ENCODE measurements around the gene WDR48.

Gene WDR48

DNA sequence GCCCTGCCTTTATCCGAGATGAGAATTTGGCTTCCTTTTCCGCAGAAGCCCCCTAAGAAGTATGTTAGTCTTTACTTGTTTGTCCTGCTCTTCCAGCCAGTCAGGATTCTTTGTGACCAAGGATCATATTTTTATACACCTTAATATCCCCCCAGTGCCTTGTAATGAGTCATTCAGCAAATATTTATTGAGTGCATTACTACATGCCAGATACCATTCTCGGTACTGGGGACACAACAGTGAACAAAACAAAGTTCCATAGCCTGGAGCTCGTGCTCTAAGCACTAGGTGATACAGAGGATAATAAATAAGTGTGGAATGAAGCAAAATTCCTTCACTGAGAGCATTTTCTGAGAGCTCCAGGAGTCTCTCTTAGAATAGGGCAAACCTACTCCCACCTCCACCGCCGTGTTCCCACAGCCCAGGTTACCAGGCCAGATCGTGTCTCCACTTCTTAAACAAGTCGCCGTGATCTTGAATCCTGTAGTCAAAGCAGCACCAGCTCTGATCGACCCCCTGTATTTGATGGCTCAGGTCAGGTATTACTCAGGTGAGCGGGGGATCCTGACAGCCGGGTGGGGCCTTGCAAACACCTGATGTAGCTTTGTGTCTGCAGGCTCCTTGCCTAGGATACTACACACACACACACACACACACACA lies 74.2 kb downstream of the WDR48 start:
- no peak for DNase-seq

DNA sequence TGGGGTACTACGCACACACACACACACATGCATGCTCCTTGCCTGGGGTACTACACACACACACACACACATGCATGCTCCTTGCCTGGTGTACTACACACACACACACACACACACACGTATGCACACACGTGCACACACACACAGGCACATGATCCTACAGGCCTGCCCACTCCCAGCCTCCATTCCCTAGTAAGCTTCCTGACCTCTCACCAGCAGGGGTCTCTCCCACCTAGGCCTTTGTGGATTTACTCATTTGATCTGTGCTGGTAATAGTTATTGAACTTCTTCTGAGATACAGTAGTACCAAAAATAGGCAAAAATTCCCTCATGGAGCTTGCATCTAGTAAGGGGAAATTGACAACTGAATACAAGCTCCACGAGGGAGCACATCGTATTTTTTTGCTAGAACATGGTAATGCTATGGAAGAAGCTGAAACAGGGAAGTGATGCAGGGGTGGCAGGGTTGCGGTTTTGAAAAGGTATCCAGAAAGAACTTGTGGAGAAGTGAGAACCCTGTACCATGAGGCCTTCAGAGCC lies 74.8 kb downstream of the WDR48 start:
- no peak for DNase-seq

GRCh38 chr3:39127269-39127907 lies 75.6 kb downstream of the WDR48 start:
- no peak for DNase-seq

GRCh38 chr3:39127908-39128304 lies 76.1 kb downstream of the WDR48 start:
- DNase-seq = no peak

- DNase-seq = no peak
Measured at GRCh38 chr3:39128951-39129350, 77.1 kb downstream of the WDR48 start.

GRCh38 chr3:39130026-39130425 lies 78.2 kb downstream of the WDR48 start:
- no peak for DNase-seq

DNA sequence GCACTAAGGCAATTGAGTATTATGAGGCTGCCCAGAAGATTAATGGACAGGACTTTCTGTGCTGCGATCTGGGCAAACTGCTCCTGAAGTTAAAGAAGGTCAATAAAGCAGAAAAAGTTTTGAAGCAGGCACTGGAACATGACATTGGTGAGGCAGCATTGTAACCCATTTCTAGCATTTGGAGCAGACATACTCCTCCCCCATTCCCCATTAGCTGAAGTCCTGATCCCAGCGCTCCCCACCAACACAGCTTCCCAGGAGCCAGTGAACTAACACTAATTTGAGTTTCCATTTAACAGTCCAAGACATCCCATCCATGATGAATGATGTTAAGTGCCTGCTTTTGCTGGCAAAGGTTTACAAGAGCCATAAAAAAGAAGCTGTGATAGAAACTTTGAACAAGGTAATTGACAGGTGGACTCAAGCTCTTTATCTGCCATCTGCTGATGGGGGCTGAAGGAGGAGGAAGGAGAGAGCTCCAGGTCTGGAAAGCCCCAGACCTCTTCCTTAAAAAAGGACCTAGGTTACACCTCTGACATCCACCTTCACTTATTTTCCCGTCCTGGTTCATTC lies 79.0 kb downstream of the WDR48 start:
- no peak for DNase-seq

DNA sequence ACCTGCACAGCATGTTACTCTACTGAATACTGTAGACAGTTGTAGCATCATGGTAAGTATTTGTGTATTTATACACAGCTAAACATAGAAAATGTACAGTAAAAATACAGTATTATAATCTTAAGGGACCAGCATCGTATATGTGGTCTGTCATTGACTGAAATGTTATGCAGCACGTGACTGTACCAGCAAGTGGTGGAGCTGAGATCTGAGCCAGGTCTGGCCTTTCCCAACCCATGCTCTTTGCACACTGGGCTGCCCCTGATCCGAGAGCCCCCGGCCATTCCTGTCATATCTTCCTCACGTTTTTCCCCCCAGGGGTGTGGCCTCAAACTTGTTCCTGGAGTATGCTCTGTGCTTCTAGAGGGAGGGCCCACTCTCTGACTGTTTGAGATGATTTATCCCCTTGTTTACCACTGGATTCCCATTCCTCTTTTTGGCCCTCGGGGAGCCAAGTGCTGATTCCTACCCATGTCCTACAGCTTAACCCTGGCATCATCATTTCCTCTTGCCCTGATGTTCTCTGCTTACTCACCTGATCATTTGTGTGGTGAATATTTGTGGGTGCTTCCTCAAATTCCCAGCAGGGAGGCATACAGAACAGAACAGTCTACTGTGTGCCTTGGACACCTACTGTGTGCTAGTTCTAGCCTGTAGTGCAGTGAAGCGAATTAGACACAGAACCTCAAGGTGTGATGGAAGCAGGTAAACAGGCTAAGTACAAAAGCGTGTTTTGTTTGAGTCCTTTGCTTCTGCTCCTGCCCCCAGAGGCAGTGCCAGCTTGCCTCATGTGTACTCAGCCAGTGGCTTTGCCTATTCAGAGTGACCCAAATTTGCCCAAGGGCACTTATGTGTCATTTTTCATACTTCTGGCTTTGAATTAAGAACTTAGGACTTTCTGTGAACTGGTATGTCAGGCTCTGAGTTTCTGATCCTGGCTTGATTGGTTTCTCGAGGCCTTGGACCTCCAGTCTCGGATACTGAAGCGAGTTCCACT lies 80.6 kb downstream of the WDR48 start:
- no peak for DNase-seq

GRCh38 chr3:39133093-39133490 lies 81.3 kb downstream of the WDR48 start:
- DNase-seq = no peak

DNA sequence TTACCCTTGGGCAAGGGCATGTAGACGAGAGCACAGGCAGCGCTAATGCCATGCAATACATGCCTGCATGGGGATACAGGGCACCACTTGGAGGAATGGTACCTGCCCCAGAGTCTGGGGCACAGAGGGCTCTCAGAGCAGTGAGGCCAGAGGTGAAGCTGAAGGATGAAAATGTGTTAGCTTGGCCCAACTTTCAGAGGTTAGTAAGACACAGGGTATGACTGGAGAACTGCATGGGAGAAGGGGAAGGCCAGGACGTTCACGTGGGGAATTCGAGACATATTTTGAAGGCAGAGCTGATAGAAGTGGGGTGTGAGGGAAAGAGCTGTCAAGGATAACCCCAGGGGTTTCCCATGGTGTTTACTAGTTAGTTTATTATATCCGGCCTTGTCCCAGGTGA lies 82.0 kb downstream of the WDR48 start:
- no peak for DNase-seq

- DNase-seq = no peak
Measured at GRCh38 chr3:39134305-39134704, 82.5 kb downstream of the WDR48 start.

DNA sequence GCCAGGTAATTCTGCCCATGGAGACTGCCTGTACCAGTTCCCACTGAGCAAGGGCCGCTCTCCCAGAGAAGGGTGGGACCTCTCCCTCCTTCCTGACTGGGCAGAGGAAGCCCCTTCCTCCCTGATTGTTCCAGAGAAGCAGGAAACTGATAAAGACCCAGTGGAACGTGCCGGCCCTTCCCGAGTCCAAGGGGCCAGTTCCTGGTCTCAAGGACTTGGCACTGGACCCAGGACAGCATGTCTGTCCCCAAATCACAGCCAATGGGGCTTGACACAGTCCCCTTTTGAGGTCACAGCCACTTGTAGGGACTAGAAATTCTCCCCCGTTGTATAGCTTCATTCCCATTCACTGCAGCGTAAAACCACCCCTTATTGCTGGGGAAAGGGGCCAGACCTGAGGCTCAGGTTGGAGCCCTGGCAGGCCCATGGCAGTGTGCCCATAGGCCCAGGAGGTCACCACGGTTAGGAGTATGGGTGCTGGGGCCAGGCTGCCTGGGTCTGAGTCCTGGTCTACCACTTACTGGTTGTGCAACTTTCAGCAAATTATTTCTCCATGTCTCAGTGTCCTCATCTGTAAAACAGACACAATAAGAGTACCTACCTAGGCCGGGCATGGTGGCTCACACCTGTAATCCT lies 83.5 kb downstream of the WDR48 start:
- DNase-seq = no peak

DNA sequence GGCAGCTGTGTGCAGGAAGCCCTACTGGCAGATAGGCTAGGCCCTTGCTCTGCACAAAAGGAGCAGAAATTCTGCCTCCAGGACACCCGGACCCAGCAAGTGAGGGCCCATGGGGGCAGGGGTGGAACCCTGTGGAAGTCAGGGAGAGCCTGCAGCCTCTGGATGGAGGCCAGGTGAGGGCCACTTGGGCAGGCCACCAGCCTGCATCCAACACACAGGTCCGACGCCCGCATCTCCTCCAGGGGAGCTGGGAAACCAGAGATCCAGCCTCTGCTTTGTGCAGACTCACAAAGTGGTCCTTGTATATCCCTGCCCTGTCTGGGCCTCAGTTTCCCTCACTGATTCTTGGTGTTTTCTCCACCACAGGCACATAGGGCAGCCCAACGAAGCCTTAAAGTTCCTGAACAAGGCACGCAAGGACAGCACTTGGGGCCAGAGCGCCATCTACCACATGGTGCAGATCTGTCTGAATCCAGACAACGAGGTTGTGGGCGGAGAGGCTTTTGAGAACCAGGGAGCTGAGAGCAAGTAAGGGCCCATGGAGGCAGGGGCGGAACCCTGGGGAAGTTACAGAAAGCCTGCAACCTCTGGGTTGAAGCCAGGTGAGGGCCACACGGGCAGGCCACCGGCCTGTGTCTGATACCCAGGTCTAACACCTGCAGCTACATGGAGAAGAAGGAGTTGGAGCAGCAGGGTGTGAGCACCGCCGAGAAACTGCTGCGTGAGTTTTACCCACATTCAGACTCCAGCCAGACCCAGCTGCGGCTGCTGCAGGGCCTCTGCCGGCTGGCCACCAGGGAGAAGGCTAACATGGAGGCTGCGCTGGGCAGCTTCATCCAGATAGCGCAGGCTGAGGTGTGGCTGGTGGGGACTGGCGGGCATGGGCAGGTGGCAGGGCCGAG lies 85.0 kb downstream of the WDR48 start:
- no peak for DNase-seq

DNA sequence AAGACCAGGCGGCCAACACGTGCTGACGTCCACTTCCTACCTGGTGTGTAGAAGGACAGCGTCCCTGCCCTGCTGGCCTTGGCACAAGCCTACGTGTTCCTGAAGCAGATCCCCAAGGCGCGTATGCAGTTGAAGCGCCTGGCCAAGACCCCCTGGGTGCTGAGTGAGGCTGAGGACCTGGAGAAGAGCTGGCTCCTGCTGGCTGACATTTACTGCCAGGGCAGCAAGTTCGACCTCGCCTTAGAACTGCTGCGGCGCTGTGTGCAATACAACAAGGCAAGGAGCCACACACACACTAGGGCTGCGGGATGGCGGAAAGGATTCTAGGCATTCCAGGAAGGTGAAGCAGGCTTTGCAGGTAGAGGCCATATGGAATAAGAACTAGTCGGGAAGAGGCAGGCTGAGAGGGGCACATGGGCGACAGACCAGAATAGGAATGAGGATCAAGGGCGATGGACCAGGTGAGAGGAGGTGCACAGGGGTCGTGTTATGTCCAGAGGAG lies 85.7 kb downstream of the WDR48 start:
- DNase-seq = no peak

DNA sequence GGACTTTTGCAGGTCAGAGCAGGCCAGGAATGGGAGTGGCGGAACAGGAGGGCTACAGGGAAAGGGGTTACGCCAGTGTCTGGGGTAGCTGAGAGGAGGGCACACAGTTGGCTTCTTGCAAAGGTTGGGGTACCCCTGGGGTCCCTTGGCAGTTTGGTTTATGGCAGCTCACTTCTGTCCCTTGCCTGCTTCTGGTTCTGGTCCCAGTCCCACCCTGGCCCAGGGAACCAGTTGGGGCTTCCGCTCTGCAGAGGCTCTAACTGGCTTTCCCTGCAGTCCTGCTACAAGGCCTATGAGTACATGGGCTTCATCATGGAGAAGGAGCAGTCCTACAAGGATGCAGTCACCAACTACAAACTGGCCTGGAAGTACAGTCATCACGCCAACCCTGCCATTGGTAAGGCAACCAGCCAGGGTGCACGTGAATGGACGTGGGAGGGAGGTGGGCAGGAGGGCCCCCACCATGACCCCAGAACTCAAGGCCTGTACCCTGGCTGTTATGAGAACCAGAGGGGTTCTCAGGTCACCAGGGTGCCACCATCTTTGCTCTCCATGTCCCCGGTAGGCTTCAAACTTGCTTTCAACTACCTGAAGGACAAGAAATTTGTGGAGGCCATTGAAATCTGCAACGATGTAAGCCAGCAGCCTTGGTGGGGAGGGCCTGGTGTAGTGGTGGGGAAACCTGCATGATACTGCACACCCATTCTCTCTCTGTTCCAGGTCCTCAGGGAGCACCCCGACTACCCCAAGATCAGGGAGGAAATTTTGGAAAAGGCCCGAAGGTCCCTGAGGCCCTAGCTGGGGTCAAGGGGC lies 86.4 kb downstream of the WDR48 start:
- DNase-seq = no peak

- no peak for DNase-seq
Measured at GRCh38 chr3:39138804-39139415, 87.1 kb downstream of the WDR48 start.

DNA sequence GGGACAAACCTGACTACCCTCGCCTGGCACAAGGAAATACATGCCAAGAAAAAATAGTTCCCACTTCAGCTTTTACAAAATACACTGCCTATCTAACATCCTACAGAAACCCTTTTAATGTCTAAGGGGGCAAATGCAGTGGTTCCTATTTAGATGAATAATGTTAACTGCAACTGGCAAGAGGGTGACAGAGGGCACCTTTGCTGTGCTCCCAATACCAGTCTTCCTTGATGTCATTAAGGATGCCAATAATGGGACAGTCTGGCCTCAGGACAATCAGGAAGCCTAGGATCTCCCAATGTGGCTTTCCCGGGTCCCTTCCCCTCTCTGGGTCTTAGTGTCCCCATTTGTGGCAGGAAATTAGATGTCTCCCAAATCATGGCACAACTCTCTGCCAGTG lies 87.6 kb downstream of the WDR48 start:
- DNase-seq = no peak

GRCh38 chr3:39140341-39140971 lies 88.6 kb downstream of the WDR48 start:
- no peak for DNase-seq
